ENCODE data around the gene TMC1. TPM values are rescaled to one million over a fixed set of nuclear protein-coding genes. Genes with fewer than 3 reads are reported as not detected.

The TMC1 gene
- total and polyA plus RNA-seq, 10 of the 15 experiments (the other 5 are each of a cell fraction or from before 2014, with no cell fraction given): 0.06 to 0.94 (median 0.40) TPM; not detected in 1

GRCh38 chr9:72627147-72627546 lies 105.7 kb downstream of the TMC1 start:
- no TSS peak for BruUV-seq (replicated peaks)
- no peak for FAIRE-seq
- no peak for ATAC-seq
- SMC1A ChIA-PET (ENCODE audit: uncharacterized antibody, unreplicated experiment): no interaction called here
- Histone ChIP-seq H3K4me2 (ENCODE audit: control insufficient read depth, insufficient read depth) (no peak overlapping the region), H2AFZ (ENCODE audit: control insufficient read depth, low read depth, low read length) (no peak overlapping the region), H3K27me3 (replicated peaks in 1 of 2; ENCODE audit: control insufficient read depth in 2 of 2, insufficient read depth in 2 of 2, low read length in 1 of 2) (no peaks in the 10 kb centered on the region), H3K4me1 (ENCODE audit: control insufficient read depth, insufficient read depth, low read length) (no peaks in the 10 kb centered on the region), H3K9ac (ENCODE audit: control insufficient read depth, insufficient read depth, low read length) (no peak overlapping the region), H3K27ac (ENCODE audit: control insufficient read depth, insufficient read depth) (no peak overlapping the region), H3K36me3 (ENCODE audit: control insufficient read depth in 2 of 2, insufficient read depth in 2 of 2, low read length in 1 of 2) (no peaks in the 10 kb centered on the region), H3K79me2 (ENCODE audit: control insufficient read depth, insufficient read depth, low read length) (no peaks in the 10 kb centered on the region), H3K4me3 (no peak overlapping the region), H4K20me1 (ENCODE audit: control insufficient read depth, insufficient read depth) (no peaks in the 10 kb centered on the region), H3K9me3 (replicated peaks; ENCODE audit: control insufficient read depth, insufficient read depth, low read length) (no peaks in the 10 kb centered on the region; the same call in 2 of the 3 replicates)
- CTCF ChIA-PET: no interaction called here
- POLR2A ChIA-PET: interaction anchor here (0.7 kb wide), 1 partner anchor 348 kb away, joined by 4 read pairs; no protein-coding TSS in a partner anchor
- RAD21 ChIA-PET (ENCODE audit: unreplicated experiment): no interaction called here
- intact Hi-C loops (cut with micrococcal nuclease; ENCODE audit: unreplicated experiment) (no loop called here), in situ Hi-C loops (cut with MboI) (no loop called here)
- DNase-seq (ENCODE audit: low read depth, low spot score): no peak
- 84% methylated on average over 2 of the region's 2 CpGs for WGBS (ENCODE audit: insufficient coverage, insufficient replicate concordance, low lambda C conversion rate, missing lambda C conversion rate)
- TF ChIP-seq ZNF274 (IDR thresholded peaks at IDR 0.05; ENCODE audit: insufficient read depth, insufficient read length) (no peak), E2F8 (IDR thresholded peaks at IDR 0.05; ENCODE audit: low read depth, partially characterized antibody) (no peak), BMI1 (IDR thresholded peaks at IDR 0.05; ENCODE audit: borderline replicate concordance) (no peak), SP1 (IDR thresholded peaks at IDR 0.05; ENCODE audit: low read depth, low read length) (no peak), SIN3A (IDR thresholded peaks at IDR 0.05; ENCODE audit: low read depth, low read length) (no peak), RCOR1 (conservative IDR thresholded peaks at IDR 0.05; ENCODE audit: low read depth, low read length) (no peak), CEBPB (IDR thresholded peaks at IDR 0.05; ENCODE audit: borderline replicate concordance in 1 of 2, low read depth in 2 of 2, low read length in 2 of 2) (no peak), PBX3 (IDR thresholded peaks at IDR 0.05; ENCODE audit: insufficient replicate concordance, low read depth, low read length) (no peak)

Measured in GM12878 (cell line).